ENCODE results near the gene CSK. TPM values are rescaled to one million over a fixed set of nuclear protein-coding genes. Genes with fewer than 3 reads are reported as not detected.

The CSK gene
- total and polyA plus RNA-seq, 2 of the 8 experiments (the other 6 are each of a cell fraction or from before 2014, with no cell fraction given), result 13.7 to 50.2 TPM

GRCh38 chr15:74768099-74768770 is 13.6 kb upstream of the CSK start:
- Histone ChIP-seq H3K36me3 (ENCODE audit: control insufficient read depth in 2 of 4, insufficient read depth in 4 of 4, low read length in 3 of 4) (no peaks in the 10 kb centered on the region), H4K8ac (ENCODE audit: extremely low read depth, insufficient read depth, low read length) (no peak overlapping the region), H3K27ac (ENCODE audit: low read depth, low read length) (no peak overlapping the region), H3K56ac (replicated peaks; ENCODE audit: insufficient read length, low read depth, low read length) (no peak overlapping the region), H3K79me2 (ENCODE audit: control insufficient read depth in 1 of 2, insufficient read depth in 2 of 2, low read length in 2 of 2) (no peaks in the 10 kb centered on the region), H3K4me3 (ENCODE audit: extremely low read depth in 1 of 4, insufficient read depth in 2 of 4, low read depth in 3 of 4, low read length in 4 of 4) (peak overlapping the region in 1 of 4 experiments; percentile 40; a peak in 1 of 8 replicates), H2BK12ac (ENCODE audit: low read depth, low read length) (no peak overlapping the region), H2BK20ac (ENCODE audit: low read length) (0 out of 2 replicates have a peak overlapping the region, but pooled peaks have one; percentile 24), H4K91ac (replicated peaks; ENCODE audit: insufficient read length, low read length) (no peak overlapping the region), H3K23ac (ENCODE audit: insufficient read length) (no peak overlapping the region), H3K9ac (replicated peaks in 1 of 4; ENCODE audit: extremely low read depth in 1 of 4, low read depth in 3 of 4, low read length in 3 of 4) (no peak overlapping the region), H4K20me1 (replicated peaks in 1 of 2; ENCODE audit: control insufficient read depth in 1 of 2, insufficient read depth in 2 of 2, low read length in 2 of 2) (peaks cover 0 to 2% of the 10 kb centered on the region in 2 experiments), H2AK5ac (ENCODE audit: low read depth, low read length) (no peak overlapping the region), H4K5ac (ENCODE audit: insufficient read length, low read depth, low read length) (no peak overlapping the region), H2BK15ac (ENCODE audit: low read length) (no peak overlapping the region), H3K14ac (ENCODE audit: insufficient read length) (no peak overlapping the region), H2AFZ (ENCODE audit: low read length) (peak overlapping the region; percentile 87; the same call in 1 of the 2 replicates), H2BK120ac (replicated peaks; ENCODE audit: low read depth, low read length) (no peak overlapping the region), H3K27me3 (replicated peaks in 1 of 4; ENCODE audit: control insufficient read depth in 3 of 4, extremely low read depth in 1 of 4, insufficient read depth in 3 of 4, low read length in 3 of 4) (no peaks in the 10 kb centered on the region), H3K9me3 (ENCODE audit: insufficient read depth in 2 of 2, low read depth in 1 of 2, low read length in 1 of 2) (no peaks in the 10 kb centered on the region), H3K18ac (ENCODE audit: extremely low read depth, low read length) (peak overlapping the region; percentile 19; the same call in 1 of the 2 replicates), H2BK5ac (ENCODE audit: low read depth, low read length) (no peak overlapping the region), H3K4ac (replicated peaks; ENCODE audit: insufficient read length, low read depth, low read length) (no peak overlapping the region), H3K4me1 (replicated peaks in 1 of 4; ENCODE audit: control insufficient read depth in 3 of 4, insufficient read depth in 4 of 4, low read length in 3 of 4) (peaks cover 0 to 9% (median 0%) of the 10 kb centered on the region in 4 experiments; a peak in 4 of 7 replicates), H3K4me2 (ENCODE audit: insufficient read depth in 1 of 2, low read depth in 2 of 2, low read length in 2 of 2) (peak overlapping the region in 1 of 2 experiments; percentile 58; a peak in 3 of 4 replicates), H3K23me2 (ENCODE audit: low read depth, low read length) (no peaks in the 10 kb centered on the region), H3K79me1 (ENCODE audit: low read depth, low read length) (no peaks in the 10 kb centered on the region)
- TF ChIP-seq FOSL1 (IDR thresholded peaks at IDR 0.05; ENCODE audit: insufficient read depth, low read depth, low read length) (no peak), CHD1 (IDR thresholded peaks at IDR 0.05; ENCODE audit: low read depth, low read length) (no peak), PHF8 (conservative IDR thresholded peaks at IDR 0.05; ENCODE audit: low read depth, low read length) (no peak), RBBP5 (IDR thresholded peaks at IDR 0.05; ENCODE audit: borderline replicate concordance, low read depth, low read length) (no peak), TAF1 (IDR thresholded peaks at IDR 0.05; ENCODE audit: low read depth, low read length) (no peak), CHD2 (IDR thresholded peaks at IDR 0.05; ENCODE audit: low read length) (no peak), CREB1 (IDR thresholded peaks at IDR 0.05) (no peak), JUND (IDR thresholded peaks at IDR 0.05; ENCODE audit: low read length) (no peak), SP2 (IDR thresholded peaks at IDR 0.05; ENCODE audit: low read length) (no peak), MAFK (IDR thresholded peaks at IDR 0.05; ENCODE audit: low read depth, low read length) (no peak), HDAC2 (IDR thresholded peaks at IDR 0.05; ENCODE audit: borderline replicate concordance in 1 of 2, low read depth in 2 of 2, low read length in 2 of 2) (no peak)
- TF ChIP-seq, protein P1, sequence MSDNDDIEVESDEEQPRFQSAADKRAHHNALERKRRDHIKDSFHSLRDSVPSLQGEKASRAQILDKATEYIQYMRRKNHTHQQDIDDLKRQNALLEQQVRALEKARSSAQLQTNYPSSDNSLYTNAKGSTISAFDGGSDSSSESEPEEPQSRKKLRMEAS (IDR thresholded peaks at IDR 0.05), result no peak
- FAIRE-seq (no peak), DNase-seq (ENCODE audit: low read depth in 1 of 2, low spot score in 2 of 2) (no peak)
- CTCF ChIA-PET (ENCODE audit: partially characterized antibody), result interaction anchor here (0.7 to 53.7 kb wide), 45 partner anchors 9 to 448 kb away, joined by 3 to 1439 read pairs (median 5); partner anchors contain the start of genes CLK3, CPLX3, CSK and CYP11A1
- POLR2A ChIA-PET (ENCODE audit: partially characterized antibody), result interaction anchor here (0.8 to 6.0 kb wide), 13 partner anchors 8 to 146 kb away, joined by 3 to 82 read pairs (median 4); no protein-coding TSS in a partner anchor
- 67% methylated on average over 15 of the region's 15 CpGs; no CpG with 5 or more reads in 1 of the 2 experiments for WGBS, 2 experiments (ENCODE audit: extremely low coverage in 1 of 2, insufficient coverage in 1 of 2, insufficient read length in 1 of 2, insufficient replicate concordance in 2 of 2, low coverage in 1 of 2, low lambda C conversion rate in 2 of 2, missing lambda C conversion rate in 1 of 2)
